GM21723 (cell line): ENCODE results near the gene NPFF.

ENCODE experiments used
- ATAC-seq: cut with Tn5 transposase; IDR thresholded peaks from one replicate; pipeline ENCODE4 v1.9.1; 2021; ENCODE audit warnings: mild to moderate bottlenecking, moderate library complexity; ENCODE audit not compliant: unreplicated experiment

Gene NPFF

DNA sequence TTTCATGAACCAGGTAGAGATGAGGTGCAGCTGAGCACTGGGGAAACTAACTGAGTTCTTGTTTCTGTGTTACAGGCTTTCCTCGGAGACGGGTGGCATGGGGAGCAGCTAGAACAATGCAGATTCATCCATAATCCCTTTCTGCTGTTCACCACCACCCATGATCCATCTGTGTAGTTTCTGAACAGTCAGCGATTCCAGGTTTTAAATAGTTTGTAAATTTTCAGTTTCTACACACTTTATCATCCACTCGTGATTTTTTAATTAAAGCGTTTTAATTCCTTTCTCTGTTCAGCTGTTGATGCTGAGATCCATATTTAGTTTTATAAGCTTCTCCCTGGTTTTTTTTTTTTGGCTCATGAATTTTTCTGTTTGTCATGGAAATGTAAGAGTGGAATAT lies 28.0 kb downstream of the NPFF start:
- ATAC-seq = no peak

DNA sequence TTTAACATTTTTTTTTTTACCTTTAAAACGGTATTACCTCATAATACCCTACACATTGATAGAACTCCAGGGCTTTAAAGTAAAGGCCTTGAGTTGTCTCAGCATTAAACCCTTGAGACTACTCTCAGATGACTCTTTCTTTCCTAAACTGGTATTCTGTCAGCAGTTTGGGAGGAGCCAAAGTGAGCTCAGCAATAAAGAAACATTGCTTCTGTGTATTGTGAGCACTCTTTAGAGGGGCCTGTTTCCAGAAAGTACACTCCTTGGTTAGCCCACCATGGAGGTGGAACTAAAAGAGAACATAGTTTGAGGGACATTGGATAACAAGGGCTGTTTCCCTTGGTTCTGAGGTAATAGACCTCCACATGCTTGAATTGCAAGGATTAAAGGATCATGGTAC lies 28.4 kb downstream of the NPFF start:
- no peak for ATAC-seq

- ATAC-seq = no peak
Observed at GRCh38 chr12:53476769-53477209, 30.5 kb downstream of the NPFF start.

- no peak for ATAC-seq
Observed at GRCh38 chr12:53474819-53475218, 32.5 kb downstream of the NPFF start.

DNA sequence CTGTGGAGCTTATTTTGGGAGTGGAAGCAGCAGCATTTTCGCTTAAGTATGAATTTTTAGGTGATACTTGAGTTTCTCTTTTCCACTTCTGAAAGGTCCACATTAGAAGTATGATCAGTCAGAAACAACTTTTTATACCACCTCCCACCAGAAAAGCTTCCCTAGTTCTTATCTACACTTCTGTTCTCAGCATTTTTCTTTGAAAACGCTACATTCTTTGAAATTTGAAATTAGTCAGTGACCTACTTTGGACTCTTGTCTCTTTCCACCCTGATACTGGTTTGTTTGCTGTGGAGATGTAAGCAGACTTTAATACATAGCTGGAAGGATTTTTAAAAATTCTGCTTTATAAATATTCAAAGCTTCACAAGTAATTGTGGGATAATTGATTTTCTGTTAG lies 33.2 kb downstream of the NPFF start:
- no peak for ATAC-seq

- no peak for ATAC-seq
Observed at GRCh38 chr12:53472056-53472582, 35.2 kb downstream of the NPFF start.

DNA sequence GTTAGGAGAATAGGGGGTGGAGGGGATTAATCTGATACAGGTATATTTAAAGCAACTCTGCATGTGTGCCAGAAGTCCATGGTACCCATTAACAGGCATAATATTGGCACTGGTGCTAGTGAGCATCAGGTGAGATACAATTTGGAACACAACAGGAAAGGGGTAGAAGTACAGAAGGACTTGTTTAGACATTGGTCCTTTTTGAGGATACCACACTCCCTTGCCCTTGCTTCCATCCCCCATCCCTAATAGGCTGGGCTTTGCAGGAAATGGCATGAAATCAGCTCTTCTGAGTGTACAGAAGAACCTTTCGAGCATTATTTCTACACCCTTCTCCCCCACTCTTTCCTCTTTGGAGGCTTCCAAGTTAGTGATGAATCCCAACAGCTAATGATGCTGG lies 39.0 kb downstream of the NPFF start:
- no peak for ATAC-seq

DNA sequence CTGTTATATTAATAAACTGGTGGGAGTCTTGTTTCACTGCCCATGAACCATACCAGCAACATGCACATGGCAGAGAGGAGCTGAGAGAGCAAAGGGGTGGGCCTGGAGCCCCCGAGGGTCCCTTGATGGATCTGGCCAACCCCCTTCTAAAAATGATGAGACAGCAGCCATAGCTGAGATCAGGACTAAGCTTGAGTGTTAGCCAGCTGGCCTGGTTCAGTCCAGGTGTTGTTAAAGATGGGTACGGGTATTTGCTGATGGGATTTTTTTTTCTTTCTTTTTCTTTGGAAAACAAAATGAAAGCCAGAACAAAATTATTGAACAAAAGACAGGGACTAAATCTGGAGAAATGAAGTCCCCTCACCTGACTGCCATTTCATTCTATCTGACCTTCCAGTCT lies 39.4 kb downstream of the NPFF start:
- no peak for ATAC-seq

GRCh38 chr12:53467082-53467481 lies 40.2 kb downstream of the NPFF start:
- no peak for ATAC-seq

GRCh38 chr12:53466640-53467039 lies 40.6 kb downstream of the NPFF start:
- ATAC-seq = no peak

DNA sequence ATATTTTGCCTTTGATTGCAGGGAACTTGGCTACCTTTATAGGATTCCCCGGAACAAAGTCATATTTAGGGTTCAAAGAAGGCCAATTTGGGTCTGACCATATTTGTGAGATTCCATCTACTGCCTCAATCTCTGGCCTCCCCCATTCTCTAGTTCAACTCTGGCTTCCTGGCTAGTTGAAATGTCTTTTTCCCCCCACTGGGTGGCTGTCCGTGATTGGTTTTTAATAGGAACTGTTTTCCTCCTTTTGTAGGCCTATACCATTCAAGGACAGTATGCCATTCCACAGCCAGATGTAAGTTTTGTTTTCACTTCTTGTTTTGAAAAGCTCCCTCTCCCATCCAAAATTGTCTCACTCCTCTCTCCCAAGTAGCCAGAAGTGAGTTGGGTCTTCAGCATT lies 41.6 kb downstream of the NPFF start:
- no peak for ATAC-seq

DNA sequence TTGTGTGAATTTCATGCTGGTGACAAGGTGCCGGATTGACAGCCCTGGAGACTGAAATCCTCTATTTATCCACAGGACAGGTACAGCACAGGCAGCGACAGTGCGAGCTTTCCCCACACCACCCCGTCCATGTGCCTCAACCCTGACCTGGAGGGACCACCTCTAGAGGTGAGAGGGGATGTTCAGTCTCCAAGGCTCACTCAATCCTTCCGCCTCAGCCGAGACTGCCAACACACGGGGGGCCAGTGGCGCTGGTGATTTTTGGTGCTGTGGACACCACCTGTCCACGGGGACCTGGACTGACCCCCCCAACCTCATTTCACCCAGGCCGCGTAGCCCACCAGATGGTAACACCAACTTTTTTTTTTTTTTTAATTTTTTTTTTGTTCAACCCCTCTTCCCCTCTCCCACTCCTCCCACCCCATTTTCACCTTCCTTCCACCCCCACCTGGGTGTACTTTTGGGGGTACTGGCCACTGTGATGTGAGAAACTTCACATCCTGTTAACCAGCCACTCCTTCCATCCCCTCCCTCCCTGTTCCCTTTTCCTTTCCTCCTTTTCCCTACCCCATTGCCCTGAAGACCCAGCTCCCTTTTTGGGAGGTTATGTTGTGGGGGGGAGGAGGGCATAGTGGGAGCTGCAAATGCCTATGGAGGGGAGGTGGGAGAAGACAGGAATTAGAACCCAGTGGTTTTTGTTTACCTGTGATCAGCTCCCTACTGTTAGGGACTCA lies 42.4 kb downstream of the NPFF start:
- ATAC-seq = no peak

- no peak for ATAC-seq
Observed at GRCh38 chr12:53463802-53464560, 43.3 kb downstream of the NPFF start.

- no peak for ATAC-seq
Observed at GRCh38 chr12:53462935-53463334, 44.3 kb downstream of the NPFF start.

DNA sequence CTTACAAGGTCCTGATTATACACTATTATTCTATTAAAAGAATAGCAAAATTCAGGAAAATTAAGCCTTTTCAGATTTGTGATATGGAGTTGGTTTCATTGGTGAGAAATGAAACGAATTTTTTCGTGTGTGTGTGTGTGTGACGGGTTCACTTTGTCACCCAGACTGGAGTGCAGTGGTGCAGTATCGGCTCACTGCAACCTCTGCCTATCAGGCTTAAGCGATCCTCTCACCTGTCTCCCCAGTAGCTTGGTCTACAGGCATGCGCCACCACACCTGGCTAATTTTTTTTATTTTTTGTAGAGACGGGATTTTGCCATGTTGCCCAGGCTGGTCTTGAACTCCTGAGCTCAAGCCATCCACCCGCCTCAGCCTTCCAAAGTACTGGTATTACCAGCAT lies 45.7 kb downstream of the NPFF start:
- ATAC-seq = no peak

- ATAC-seq = no peak
Observed at GRCh38 chr12:53461059-53461458, 46.2 kb downstream of the NPFF start.

DNA sequence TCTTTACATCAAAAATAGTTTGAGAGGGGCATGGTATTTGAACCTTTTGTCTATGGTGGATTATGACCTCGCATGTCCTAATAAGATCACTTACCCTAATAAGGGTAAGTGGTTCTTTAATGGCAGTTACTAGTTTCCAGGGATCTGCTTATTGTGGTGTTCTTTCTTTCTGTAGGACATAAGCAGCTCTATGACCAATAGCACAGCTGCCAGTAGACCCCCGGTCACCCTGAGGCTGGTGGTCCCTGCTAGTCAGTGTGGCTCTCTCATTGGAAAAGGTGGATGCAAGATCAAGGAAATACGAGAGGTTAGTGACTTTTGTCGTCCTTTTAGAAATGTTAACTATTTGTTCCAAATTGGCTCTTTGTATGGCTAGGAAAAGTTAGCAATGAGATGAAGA lies 48.2 kb downstream of the NPFF start:
- ATAC-seq = no peak
